Keratinocyte (primary cell): Measurements from ENCODE around the gene MAT1A. TPM values are rescaled to one million over a fixed set of nuclear protein-coding genes. Genes with fewer than 3 reads are reported as not detected.

Source experiments
- DNase-seq: peaks from one replicate; pipeline ENCODE4 v3.0.0-alpha.2; 2011; ENCODE audit warnings: low read depth, missing footprints, low spot score
- FAIRE-seq: peaks from 2 replicates; lab custom pipeline; 2011; peaks lifted over from hg19 to GRCh38; lab: Jason Lieb, UNC
- H2AFZ ChIP-seq: 2 replicates; pipeline ENCODE4 v1.6.0; 2012; ENCODE audit warnings: low read length, control low read depth, inconsistent platforms; ENCODE audit not compliant: control insufficient read depth
- H3K27ac ChIP-seq: 2 replicates; pipeline ENCODE4 v1.5.1; 2011; ENCODE audit warnings: low read length; ENCODE audit not compliant: control insufficient read depth, insufficient read depth
- H3K27me3 ChIP-seq: 3 replicates; pipeline ENCODE4 v1.6.0; 2011; ENCODE audit warnings: low read length; ENCODE audit not compliant: control insufficient read depth, insufficient read depth; ENCODE audit errors: extremely low read depth
- H3K36me3 ChIP-seq, 2 experiments: 2 replicates in 1 of 2; 3 replicates in 1 of 2; pipeline ENCODE4 v1.5.1; 2011; ENCODE audit warnings: low read length in 2 of 2, mild to moderate bottlenecking in 1 of 2; ENCODE audit not compliant: control insufficient read depth in 2 of 2, insufficient read depth in 2 of 2; ENCODE audit errors: extremely low read depth in 1 of 2
- H3K4me1 ChIP-seq: 3 replicates; pipeline ENCODE4 v1.5.1; 2011; ENCODE audit warnings: low read length; ENCODE audit not compliant: control insufficient read depth, insufficient read depth; ENCODE audit errors: extremely low read depth
- H3K4me2 ChIP-seq: 3 replicates; pipeline ENCODE4 v1.6.0; 2011; ENCODE audit warnings: low read depth, low read length; ENCODE audit not compliant: control insufficient read depth, insufficient read depth; ENCODE audit errors: extremely low read depth
- H3K4me3 ChIP-seq, 3 experiments: fragments of 200-600 bp in 1 of 3; sonication (generic) in 1 of 3; 2 replicates in 2 of 3; 3 replicates in 1 of 3; pipeline ENCODE4 v1.5.1; 2011 to 2016; ENCODE audit warnings: low read length in 3 of 3, mild to moderate bottlenecking in 3 of 3, control low read depth in 2 of 3, inconsistent platforms in 1 of 3, low read depth in 1 of 3, mixed read lengths in 1 of 3, mixed run types in 1 of 3, moderate library complexity in 1 of 3; ENCODE audit not compliant: control insufficient read depth in 2 of 3, insufficient read depth in 2 of 3; ENCODE audit errors: extremely low read depth in 1 of 3
- H3K79me2 ChIP-seq: 2 replicates; pipeline ENCODE4 v1.6.0; 2012; ENCODE audit warnings: low read length; ENCODE audit not compliant: control insufficient read depth, insufficient read depth
- H3K9ac ChIP-seq: 3 replicates; pipeline ENCODE4 v1.6.0; 2011; ENCODE audit warnings: low read length; ENCODE audit not compliant: control insufficient read depth, insufficient read depth; ENCODE audit errors: extremely low read depth
- H3K9me1 ChIP-seq: 3 replicates; pipeline ENCODE4 v1.6.0; 2011; ENCODE audit warnings: low read length; ENCODE audit not compliant: control insufficient read depth, insufficient read depth; ENCODE audit errors: extremely low read depth
- H3K9me3 ChIP-seq: 2 replicates; pipeline ENCODE4 v1.5.1; 2012; ENCODE audit warnings: low read depth, low read length; ENCODE audit not compliant: control insufficient read depth
- H4K20me1 ChIP-seq: 3 replicates; pipeline ENCODE4 v1.6.0; 2011; ENCODE audit warnings: low read length; ENCODE audit not compliant: control insufficient read depth, insufficient read depth; ENCODE audit errors: extremely low read depth
- EZH2 ChIP-seq: IDR thresholded peaks from one replicate; pipeline ENCODE4 v1.6.1; 2012; ENCODE audit warnings: inconsistent platforms, mild to moderate bottlenecking, low read length, moderate library complexity
- dilution Hi-C: fragments of 300-500 bp; cut with MboI; formaldehyde crosslinking; loops from one replicate; pipeline ENCODE4 v1.7.0; 2020; ENCODE audit warnings: low sequenced_read_pairs; ENCODE audit not compliant: extremely low pct_ligation_motif_present
- polyA plus RNA-seq, 5 experiments: library from polyadenylated mRNA; depleted of rRNA in 3 of 5; stranded (reverse) in 3 of 5; stranded (forward) in 1 of 5; unstranded in 1 of 5; fragments of >200 nt; gene quantifications; 1 replicate in 1 of 5; 2 replicates in 3 of 5; 3 replicates in 1 of 5; pipeline versions ENCODE4 v1.2.1 to v1.2.3, GENCODE V29; 2011 to 2012; ENCODE audit warnings: missing spikeins in 2 of 5, low read depth in 1 of 5, low replicate concordance in 1 of 5
- TF ChIP-seq, protein P1 (sequence below), 3 experiments: IDR thresholded peaks in 1 of 3; conservative IDR thresholded peaks in 1 of 3; optimal IDR thresholded peaks in 1 of 3; 2 replicates in 2 of 3; 3 replicates in 1 of 3; pipeline versions ENCODE3 to v1.5.1; 2011; ENCODE audit warnings: low read length in 3 of 3, mild to moderate bottlenecking in 3 of 3, moderate library complexity in 2 of 3, control low read depth in 1 of 3, inconsistent platforms in 1 of 3; ENCODE audit not compliant: insufficient read depth in 2 of 3; ENCODE audit errors: extremely low read depth in 1 of 3

Gene MAT1A
- polyA plus RNA-seq, 1 donor (not counting 4 experiments of a cell fraction or from before 2014, with no cell fraction given): 0.37 TPM

DNA sequence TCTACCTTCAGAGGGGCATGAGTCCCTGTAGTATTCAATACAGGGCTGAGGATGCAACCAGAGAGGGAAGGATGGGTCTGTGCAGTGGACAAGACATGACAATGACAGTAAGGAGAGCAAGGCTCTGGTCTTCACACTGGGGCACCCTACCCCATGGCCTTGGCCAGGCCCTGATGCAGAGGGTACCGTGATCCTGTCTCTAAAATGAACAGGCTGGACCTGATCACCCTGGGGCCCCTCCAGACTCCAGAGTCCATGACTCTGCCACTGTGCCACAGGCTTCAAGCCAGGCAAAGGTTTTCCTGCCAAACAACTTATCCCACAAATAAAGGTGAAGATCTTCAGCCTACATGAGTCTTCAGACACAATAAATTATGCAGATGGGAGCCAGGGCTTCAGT is 4.9 kb downstream of the MAT1A start:
- Histone ChIP-seq H3K27me3 (peaks cover 3% of the 10 kb centered on the region), H4K20me1 (no peaks in the 10 kb centered on the region), H3K4me3 (no peak overlapping the region), H3K9me3 (no peaks in the 10 kb centered on the region), H3K79me2 (no peaks in the 10 kb centered on the region), H3K4me2 (no peak overlapping the region), H2AFZ (no peak overlapping the region), H3K27ac (no peak overlapping the region), H3K9me1 (no peaks in the 10 kb centered on the region), H3K9ac (no peak overlapping the region), H3K36me3 (no peaks in the 10 kb centered on the region), H3K4me1 (peaks cover 4% of the 10 kb centered on the region)
- TF ChIP-seq EZH2: no peak
- TF ChIP-seq, protein P1, sequence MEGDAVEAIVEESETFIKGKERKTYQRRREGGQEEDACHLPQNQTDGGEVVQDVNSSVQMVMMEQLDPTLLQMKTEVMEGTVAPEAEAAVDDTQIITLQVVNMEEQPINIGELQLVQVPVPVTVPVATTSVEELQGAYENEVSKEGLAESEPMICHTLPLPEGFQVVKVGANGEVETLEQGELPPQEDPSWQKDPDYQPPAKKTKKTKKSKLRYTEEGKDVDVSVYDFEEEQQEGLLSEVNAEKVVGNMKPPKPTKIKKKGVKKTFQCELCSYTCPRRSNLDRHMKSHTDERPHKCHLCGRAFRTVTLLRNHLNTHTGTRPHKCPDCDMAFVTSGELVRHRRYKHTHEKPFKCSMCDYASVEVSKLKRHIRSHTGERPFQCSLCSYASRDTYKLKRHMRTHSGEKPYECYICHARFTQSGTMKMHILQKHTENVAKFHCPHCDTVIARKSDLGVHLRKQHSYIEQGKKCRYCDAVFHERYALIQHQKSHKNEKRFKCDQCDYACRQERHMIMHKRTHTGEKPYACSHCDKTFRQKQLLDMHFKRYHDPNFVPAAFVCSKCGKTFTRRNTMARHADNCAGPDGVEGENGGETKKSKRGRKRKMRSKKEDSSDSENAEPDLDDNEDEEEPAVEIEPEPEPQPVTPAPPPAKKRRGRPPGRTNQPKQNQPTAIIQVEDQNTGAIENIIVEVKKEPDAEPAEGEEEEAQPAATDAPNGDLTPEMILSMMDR (optimal IDR thresholded peaks at IDR 0.05 in 1 of 3, IDR thresholded peaks at IDR 0.05 in 1 of 3, conservative IDR thresholded peaks at IDR 0.05 in 1 of 3; ENCODE audit: extremely low read depth in 1 of 3, insufficient read depth in 2 of 3, low read length in 3 of 3): no peak
- FAIRE-seq (no peak), DNase-seq (no peak)
- dilution Hi-C loops: no loop called here

DNA sequence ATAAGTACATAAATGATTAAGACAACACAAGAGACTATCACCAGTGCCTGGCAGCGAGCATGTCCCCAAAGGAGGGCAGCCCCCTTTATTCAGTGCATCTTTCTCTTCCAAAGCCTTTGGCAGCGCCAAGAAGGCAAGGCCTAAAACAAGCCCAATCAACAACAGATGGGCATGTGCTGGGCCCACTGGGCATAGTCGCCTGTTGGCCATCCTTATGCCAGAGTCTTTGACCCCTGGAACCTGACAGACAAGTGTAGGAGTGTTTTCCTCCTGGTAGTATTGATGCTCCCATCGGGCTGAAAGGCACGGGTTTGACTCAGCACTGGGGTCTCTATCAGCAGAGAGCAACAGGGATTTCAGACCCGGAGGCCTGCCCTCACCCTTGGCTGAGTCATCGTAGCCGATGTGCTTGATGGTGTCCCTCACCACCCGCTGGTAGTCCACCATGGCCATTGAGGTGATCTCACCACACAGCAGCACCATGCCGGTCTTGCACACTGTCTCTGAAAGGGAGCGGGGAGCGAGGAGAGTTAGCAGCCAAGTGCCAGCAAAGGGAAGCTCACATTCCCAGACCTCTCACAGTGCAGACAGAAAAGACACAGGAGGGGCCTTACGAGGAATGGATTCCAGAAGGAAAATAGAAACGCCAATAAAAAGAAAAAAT is 5.8 kb downstream of the MAT1A start:
- H3K27me3 ChIP-seq: peaks cover 1% of the 10 kb centered on the region
- H3K9me3 ChIP-seq: no peaks in the 10 kb centered on the region
- dilution Hi-C loops: no loop called here
- TF ChIP-seq, protein P1 (optimal IDR thresholded peaks at IDR 0.05 in 1 of 3, IDR thresholded peaks at IDR 0.05 in 1 of 3, conservative IDR thresholded peaks at IDR 0.05 in 1 of 3; ENCODE audit: extremely low read depth in 1 of 3, insufficient read depth in 2 of 3, low read length in 3 of 3): no peak
- no peak for TF ChIP-seq EZH2
- H3K4me3 ChIP-seq: no peak overlapping the region
- no peak for FAIRE-seq
- no peaks in the 10 kb centered on the region for H3K79me2 ChIP-seq
- H2AFZ ChIP-seq: no peak overlapping the region
- no peaks in the 10 kb centered on the region for H3K36me3 ChIP-seq
- H4K20me1 ChIP-seq: no peaks in the 10 kb centered on the region
- H3K4me1 ChIP-seq: no peaks in the 10 kb centered on the region
- H3K9ac ChIP-seq: no peak overlapping the region
- no peaks in the 10 kb centered on the region for H3K9me1 ChIP-seq
- DNase-seq: no peak
- H3K27ac ChIP-seq: no peak overlapping the region
- no peak overlapping the region for H3K4me2 ChIP-seq
